Astrocyte of the spinal cord (primary cell): ENCODE measurements around the gene ITSN1.

Source experiments
- DNase-seq: peaks from one replicate; pipeline ENCODE4 v3.0.0; 2011; ENCODE audit warnings: low read depth, low spot score
- H3K4me3 ChIP-seq: 2 replicates; pipeline ENCODE4 v1.5.1; 2011; ENCODE audit warnings: low read depth, mild to moderate bottlenecking, low read length, moderate library complexity
- in situ Hi-C: cut with HindIII; loops from 2 replicates; pipeline ENCODE4 v1.10.0; 2017; ENCODE audit warnings: low sequenced_read_pairs
- TF ChIP-seq, protein P1 (sequence below): IDR thresholded peaks from 2 replicates; pipeline ENCODE4 v1.5.1; 2012; ENCODE audit warnings: low read depth, mild to moderate bottlenecking, low read length, inconsistent platforms

The ITSN1 gene

DNA sequence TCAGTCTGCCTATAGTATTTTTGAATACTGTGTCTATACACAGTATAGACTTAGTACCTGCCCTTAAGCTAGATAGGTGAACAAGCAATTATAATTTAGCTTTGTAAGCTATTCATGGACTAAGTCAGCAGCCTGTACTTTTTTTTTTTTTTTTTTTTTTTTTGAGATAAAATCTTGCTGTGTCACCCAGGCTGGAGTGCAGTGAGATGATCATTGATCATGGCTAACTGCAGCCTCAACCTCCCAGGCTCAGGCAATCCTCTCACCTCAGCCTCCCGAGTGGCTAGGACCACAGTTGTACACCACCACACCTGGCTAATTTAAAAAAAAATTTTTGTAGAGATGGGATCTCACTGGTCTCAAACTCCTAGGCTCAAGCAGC is 17.3 kb downstream of the ITSN1 start:
- in situ Hi-C loops, result no loop called here
- TF ChIP-seq, protein P1, sequence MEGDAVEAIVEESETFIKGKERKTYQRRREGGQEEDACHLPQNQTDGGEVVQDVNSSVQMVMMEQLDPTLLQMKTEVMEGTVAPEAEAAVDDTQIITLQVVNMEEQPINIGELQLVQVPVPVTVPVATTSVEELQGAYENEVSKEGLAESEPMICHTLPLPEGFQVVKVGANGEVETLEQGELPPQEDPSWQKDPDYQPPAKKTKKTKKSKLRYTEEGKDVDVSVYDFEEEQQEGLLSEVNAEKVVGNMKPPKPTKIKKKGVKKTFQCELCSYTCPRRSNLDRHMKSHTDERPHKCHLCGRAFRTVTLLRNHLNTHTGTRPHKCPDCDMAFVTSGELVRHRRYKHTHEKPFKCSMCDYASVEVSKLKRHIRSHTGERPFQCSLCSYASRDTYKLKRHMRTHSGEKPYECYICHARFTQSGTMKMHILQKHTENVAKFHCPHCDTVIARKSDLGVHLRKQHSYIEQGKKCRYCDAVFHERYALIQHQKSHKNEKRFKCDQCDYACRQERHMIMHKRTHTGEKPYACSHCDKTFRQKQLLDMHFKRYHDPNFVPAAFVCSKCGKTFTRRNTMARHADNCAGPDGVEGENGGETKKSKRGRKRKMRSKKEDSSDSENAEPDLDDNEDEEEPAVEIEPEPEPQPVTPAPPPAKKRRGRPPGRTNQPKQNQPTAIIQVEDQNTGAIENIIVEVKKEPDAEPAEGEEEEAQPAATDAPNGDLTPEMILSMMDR, result no peak
- no peak for DNase-seq
- no peak overlapping the region for H3K4me3 ChIP-seq

DNA sequence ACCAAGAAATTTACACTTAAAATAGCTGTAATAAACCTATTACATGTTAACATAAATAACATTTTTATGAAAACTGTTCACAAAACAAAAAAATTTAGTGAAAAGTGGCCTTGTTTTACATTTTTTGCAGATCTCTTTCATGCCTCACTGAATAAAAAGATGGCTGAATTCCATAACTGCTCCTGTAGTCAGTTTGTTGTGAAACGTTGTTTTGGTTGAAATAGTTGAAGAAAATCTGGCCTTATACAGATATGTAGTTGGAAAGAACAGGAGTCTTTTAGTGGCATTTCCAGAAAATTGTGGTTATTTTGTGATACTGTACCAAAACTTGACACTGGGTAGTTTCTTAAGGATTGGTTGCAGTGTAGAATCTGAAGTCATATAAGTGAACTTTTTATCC is 18.1 kb downstream of the ITSN1 start:
- in situ Hi-C loops, result no loop called here

DNA sequence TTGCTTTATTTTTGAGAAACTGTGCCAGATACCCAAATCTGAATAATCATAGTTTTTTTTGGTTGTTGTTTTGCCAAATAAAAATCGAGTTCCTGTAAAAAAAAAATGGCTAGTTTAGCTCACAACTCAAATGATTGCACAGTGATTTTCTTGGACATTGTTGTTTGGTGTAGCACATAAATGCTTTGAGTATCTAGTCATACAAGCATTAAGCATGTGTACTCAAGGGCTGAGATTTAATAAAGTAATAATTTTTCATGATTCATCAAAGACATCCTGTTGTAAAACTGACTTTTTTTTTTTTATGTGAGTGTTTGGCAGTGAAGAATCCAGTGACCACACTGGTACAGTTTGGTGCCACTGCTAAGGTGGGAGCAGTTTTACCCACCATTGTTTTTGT is 18.8 kb downstream of the ITSN1 start:
- DNase-seq, result no peak
- in situ Hi-C loops, result no loop called here
- TF ChIP-seq, protein P1, result no peak
- no peak overlapping the region for H3K4me3 ChIP-seq

More for the DNA sequence above, 18.1 kb downstream of the ITSN1 start:
- TF ChIP-seq, protein P1, result no peak
- peak; percentile 38 for DNase-seq
- no peak overlapping the region for H3K4me3 ChIP-seq

DNA sequence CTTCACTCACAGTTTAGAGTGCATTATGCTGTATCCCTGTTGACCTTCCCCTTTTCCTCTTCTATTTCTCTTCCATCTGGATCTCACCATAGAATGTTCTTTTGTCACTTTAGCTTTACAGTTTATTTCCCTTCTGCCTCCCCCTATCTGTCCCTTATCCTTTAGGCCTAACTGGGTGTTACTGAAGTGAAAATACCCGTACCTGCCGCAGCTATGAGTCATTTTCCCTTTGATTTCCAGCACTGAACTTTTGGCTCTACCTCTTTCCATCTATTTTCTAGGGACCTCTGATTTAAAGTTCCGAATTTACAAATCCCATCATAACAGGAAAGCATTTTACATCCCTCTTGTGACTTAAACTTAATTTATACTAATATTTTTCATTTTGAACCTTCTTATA is 19.7 kb downstream of the ITSN1 start:
- H3K4me3 ChIP-seq, result no peak overlapping the region
- in situ Hi-C loops, result no loop called here
- no peak for DNase-seq
- TF ChIP-seq, protein P1, result no peak

DNA sequence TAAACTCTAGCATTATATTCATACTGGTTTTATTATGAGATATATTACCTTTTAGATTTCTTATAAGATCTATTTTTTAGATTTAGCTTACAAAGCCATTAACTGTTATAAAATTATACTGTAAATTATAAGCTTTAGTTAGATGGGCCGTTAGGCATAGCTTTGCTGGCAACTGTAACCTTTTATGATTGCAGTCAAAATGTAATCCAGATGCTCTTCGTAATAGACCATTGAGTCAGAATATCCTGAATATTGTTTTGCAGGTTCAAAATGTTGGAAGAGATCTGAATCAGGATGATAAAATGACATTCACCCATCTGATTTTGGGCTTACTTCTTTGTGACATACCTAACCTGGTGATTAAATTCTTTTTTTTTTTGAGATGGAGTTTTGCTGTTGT is 20.9 kb downstream of the ITSN1 start:
- in situ Hi-C loops, result no loop called here

DNA sequence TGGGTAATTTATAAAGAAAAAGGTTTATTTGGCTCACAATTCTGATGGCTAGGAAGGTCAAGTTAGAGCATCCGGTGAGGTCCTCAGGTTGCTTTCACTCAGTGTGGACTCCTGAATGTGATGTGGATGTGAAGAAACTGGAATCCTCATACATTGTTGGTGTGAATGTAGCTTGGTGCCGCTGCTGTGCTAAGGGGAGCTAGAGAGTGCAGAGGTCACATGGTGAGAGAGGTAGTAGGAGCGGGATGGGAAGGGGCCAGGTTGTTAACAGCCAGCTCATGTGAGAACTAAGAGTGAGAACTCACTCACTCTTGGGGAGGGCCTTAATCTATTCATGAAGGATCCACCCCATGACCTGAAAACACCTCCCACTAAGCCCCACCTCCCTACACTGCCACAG is 21.8 kb downstream of the ITSN1 start:
- in situ Hi-C loops, result no loop called here
- DNase-seq, result no peak
- TF ChIP-seq, protein P1, result no peak
- no peak overlapping the region for H3K4me3 ChIP-seq

More for the DNA sequence above, 20.9 kb downstream of the ITSN1 start:
- no peak for DNase-seq
- TF ChIP-seq, protein P1, result no peak
- no peak overlapping the region for H3K4me3 ChIP-seq

DNA sequence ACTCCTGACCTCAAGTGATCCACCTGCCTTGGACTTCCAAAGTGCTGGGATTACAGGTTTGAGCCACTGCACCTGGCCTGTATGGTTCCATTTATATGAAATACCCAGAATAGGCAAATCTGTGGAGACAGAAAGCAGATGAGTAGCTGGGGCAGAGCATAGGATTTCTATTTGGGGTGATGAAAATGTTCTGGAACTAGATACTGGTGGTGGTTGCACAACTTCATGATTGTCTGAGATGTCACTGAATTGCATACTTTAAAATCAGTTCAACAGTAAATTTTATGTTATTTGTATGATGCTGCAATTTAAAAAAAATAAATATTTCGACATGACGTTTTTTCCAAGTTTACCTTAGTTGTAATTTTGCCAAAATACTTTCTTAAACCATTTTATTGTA is 23.9 kb downstream of the ITSN1 start:
- H3K4me3 ChIP-seq, result no peak overlapping the region
- TF ChIP-seq, protein P1, result no peak
- DNase-seq, result no peak
- in situ Hi-C loops, result no loop called here
